ENCODE data around the gene TP53BP2. TPM values are rescaled to one million over a fixed set of nuclear protein-coding genes. Genes with fewer than 3 reads are reported as not detected.
"Not testable (repeated sequence)": the region's sequence is repeated elsewhere in the genome, so short reads cannot be mapped to it uniquely, and the experiment has no call there.

TP53BP2 gene
- total RNA-seq, 2 donors from 2014 or later: 122 to 174 TPM

DNA sequence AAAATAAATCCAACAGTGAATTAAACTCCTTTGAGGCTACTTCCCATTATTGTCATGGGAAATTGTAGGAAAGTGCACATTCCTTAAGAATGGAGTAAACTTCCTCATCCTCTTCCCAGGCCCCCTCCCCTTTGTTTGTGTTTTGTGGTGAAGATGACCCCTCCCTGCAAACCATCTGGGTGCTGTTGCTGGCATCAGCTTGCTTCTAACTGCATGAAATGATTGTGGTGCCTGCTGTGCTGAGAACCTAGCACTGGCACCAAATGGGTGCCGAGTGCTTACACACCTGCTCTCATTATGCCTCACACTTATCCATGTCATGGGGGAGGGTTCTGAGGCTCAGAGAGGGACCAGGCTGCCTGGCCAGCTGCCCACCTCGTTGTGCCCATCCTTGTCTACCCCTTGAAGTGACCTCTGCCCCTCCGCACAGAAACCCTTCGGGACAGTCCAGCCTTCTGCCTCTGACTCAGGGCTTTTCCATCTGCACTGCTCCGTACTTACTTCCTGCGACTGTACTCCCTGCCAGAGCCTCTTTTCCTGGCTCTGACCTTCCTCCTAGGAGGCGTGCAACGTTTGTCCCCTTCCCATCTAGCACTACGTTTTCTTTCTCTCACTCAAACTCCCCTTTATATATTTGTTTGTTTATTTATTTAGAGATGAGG is 102.8 kb downstream of the TP53BP2 start:
- no peaks in the 10 kb centered on the region for H3K9me3 Mint-ChIP-seq
- ATAC-seq (no peak), DNase-seq (ENCODE audit: low spot score) (no peak)
- H3K36me3 Mint-ChIP-seq: no peaks in the 10 kb centered on the region
- H3K27ac Mint-ChIP-seq: peak overlapping the region in 1 of 2 donors; percentile 68
- H3K4me1 Mint-ChIP-seq (ENCODE audit: low read depth in 2 of 2): peaks cover 10 to 14% of the 10 kb centered on the region in 2 donors
- no peaks in the 10 kb centered on the region for H3K27me3 Mint-ChIP-seq
- H3K4me3 Mint-ChIP-seq: no peak overlapping the region

DNA sequence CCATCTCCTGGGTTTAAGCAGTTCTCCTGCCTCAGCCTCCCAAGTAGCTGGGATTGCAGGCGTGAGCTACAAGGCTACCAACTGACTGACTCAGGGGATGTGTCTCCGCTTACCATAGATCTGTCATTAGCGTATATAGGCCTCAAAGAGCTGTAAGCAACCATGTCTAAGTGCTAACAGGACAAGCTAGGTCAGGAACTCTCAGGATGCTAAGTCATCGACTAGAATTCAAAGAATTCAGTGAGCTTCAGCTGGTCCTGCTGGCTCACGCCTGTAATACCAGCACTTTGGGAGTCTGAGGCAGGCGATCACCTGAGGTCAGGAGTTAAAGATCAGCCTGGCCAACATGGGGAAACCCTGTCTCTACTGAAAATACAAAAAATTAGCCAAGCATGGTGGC is 103.9 kb downstream of the TP53BP2 start:
- ATAC-seq (no peak), DNase-seq (ENCODE audit: low spot score) (no peak)
- no peaks in the 10 kb centered on the region for H3K9me3 Mint-ChIP-seq
- H3K4me3 Mint-ChIP-seq: no peak overlapping the region
- peaks cover 0 to 13% of the 10 kb centered on the region in 2 donors for H3K4me1 Mint-ChIP-seq (ENCODE audit: low read depth in 2 of 2)
- H3K36me3 Mint-ChIP-seq: no peaks in the 10 kb centered on the region
- no peaks in the 10 kb centered on the region for H3K27me3 Mint-ChIP-seq
- H3K27ac Mint-ChIP-seq: peak overlapping the region in 1 of 2 donors; percentile 78

- DNase-seq (ENCODE audit: low spot score); H3K27me3 Mint-ChIP-seq; ATAC-seq; H3K36me3 Mint-ChIP-seq; H3K9me3 Mint-ChIP-seq; H3K4me3 Mint-ChIP-seq: not testable (repeated sequence)
- Mint-ChIP-seq H3K27ac (peak overlapping the region in 1 of 2 donors; percentile 14), H3K4me1 (ENCODE audit: low read depth in 2 of 2) (peaks cover 5 to 20% of the 10 kb centered on the region in 2 donors)
Observed at GRCh38 chr1:223740038-223740736, 105.6 kb downstream of the TP53BP2 start.

DNA sequence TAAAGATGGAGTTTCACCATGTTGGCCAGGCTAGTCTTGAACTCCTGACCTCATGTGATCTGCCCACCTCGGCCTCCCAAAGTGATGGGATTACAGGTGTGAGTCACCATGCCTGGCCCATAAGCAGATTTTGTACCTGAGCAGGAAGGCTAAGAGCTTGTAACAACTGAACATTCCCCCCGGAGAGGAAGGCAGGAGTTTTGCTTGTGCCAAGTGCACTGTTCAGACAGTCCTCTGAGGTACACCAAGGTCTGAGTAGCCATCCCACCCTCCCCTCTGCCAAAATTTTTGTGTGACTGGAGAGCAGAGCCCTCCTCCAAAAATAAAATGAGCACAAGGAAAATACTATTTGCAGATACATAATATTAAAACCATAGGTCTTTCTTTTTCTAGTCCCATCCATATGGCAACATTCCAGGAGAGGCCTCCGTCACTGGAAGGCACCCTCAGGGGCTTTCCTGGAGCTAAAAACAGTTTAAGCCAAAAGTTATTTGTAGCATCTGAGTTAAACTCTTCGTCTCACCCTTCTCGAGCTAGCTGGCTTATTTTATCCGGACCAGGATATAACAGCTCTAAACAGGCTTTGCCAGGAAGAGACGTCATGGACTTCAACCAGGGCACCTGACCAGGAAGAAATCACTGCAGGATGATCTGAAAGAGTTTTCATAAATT is 106.2 kb downstream of the TP53BP2 start:
- Mint-ChIP-seq H3K9me3 (no peaks in the 10 kb centered on the region), H3K4me3 (no peak overlapping the region), H3K4me1 (ENCODE audit: low read depth in 2 of 2) (peaks cover 5 to 21% of the 10 kb centered on the region in 2 donors), H3K27ac (peak overlapping the region in 1 of 2 donors; percentile 14), H3K36me3 (no peaks in the 10 kb centered on the region), H3K27me3 (no peaks in the 10 kb centered on the region)
- DNase-seq (ENCODE audit: low spot score) (no peak), ATAC-seq (no peak)

GRCh38 chr1:223738465-223739365 is 107.0 kb downstream of the TP53BP2 start:
- H3K27me3 Mint-ChIP-seq: no peaks in the 10 kb centered on the region
- peak overlapping the region in 1 of 2 donors; percentile 53 for H3K27ac Mint-ChIP-seq
- no peak for DNase-seq (ENCODE audit: low spot score)
- no peaks in the 10 kb centered on the region for H3K9me3 Mint-ChIP-seq
- no peak for ATAC-seq
- no peaks in the 10 kb centered on the region for H3K36me3 Mint-ChIP-seq
- peaks cover 5 to 24% of the 10 kb centered on the region in 2 donors for H3K4me1 Mint-ChIP-seq (ENCODE audit: low read depth in 2 of 2)
- no peak overlapping the region for H3K4me3 Mint-ChIP-seq

- H3K4me1 Mint-ChIP-seq (ENCODE audit: low read depth in 2 of 2): peaks cover 5 to 17% of the 10 kb centered on the region in 2 donors
- no peaks in the 10 kb centered on the region for H3K27me3 Mint-ChIP-seq
- H3K9me3 Mint-ChIP-seq: no peaks in the 10 kb centered on the region
- no peak overlapping the region for H3K27ac Mint-ChIP-seq
- no peaks in the 10 kb centered on the region for H3K36me3 Mint-ChIP-seq
- ATAC-seq: no peak
- H3K4me3 Mint-ChIP-seq: no peak overlapping the region
- no peak for DNase-seq (ENCODE audit: low spot score)
Observed at GRCh38 chr1:223737342-223737741, 108.4 kb downstream of the TP53BP2 start.

- H3K27me3 Mint-ChIP-seq; ATAC-seq; H3K9me3 Mint-ChIP-seq; DNase-seq (ENCODE audit: low spot score); H3K36me3 Mint-ChIP-seq; H3K4me3 Mint-ChIP-seq: not testable (repeated sequence)
- H3K27ac Mint-ChIP-seq: peak overlapping the region; percentile 26 to 68
- H3K4me1 Mint-ChIP-seq (ENCODE audit: low read depth in 2 of 2): peaks cover 5 to 21% of the 10 kb centered on the region in 2 donors
Observed at GRCh38 chr1:223736638-223737037, 109.1 kb downstream of the TP53BP2 start.

DNA sequence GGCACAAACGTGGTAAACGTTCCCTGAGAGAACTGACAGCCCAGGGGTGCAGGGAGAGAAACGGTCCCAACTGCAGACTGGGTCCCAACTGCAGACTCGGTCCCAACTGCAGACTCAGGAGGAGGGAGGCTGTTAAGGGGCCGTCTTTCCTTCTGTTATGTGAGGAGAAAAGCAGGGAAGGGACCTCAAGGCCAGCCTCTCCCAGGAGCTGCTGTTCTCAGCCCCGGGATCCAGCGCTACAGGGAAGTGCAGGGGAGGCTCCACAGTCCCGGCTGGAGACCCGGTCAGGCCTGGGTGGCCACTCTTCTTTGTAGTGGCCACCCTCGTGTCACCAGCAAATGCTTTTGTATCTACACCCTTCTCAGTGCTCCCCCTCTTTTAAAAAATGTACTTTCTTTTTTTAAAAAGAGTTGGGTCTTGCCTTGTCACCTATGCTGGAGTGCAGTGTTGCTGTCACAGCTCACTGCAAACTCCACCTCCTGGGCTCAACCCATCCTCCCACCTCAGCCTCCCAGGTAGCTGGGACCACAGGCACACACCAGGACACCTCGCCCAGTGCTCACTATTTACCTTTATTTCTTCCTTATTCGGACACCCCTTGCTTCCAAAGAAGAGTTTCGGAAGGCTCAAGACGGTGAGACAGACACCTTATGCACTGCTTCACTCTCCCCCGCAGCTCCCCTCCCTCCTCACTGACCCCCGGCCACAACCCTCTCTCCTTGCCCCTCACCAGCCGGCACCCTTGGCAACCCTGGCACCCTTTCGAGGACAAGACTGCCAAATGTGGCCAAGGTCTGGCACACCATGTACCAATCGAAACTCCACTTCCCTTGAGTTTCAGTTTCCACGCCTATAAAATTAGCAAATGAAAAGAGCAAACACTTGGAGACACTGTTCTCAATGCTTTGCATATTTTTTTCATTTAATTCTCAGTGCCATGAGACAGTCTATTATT is 111.6 kb downstream of the TP53BP2 start:
- H3K4me1 Mint-ChIP-seq (ENCODE audit: low read depth in 2 of 2): peaks cover 19 to 37% of the 10 kb centered on the region in 2 donors
- no peaks in the 10 kb centered on the region for H3K36me3 Mint-ChIP-seq
- no peaks in the 10 kb centered on the region for H3K27me3 Mint-ChIP-seq
- no peak for DNase-seq (ENCODE audit: low spot score)
- no peaks in the 10 kb centered on the region for H3K9me3 Mint-ChIP-seq
- peak overlapping the region in 1 of 2 donors; percentile 57 for H3K27ac Mint-ChIP-seq
- ATAC-seq: no peak
- H3K4me3 Mint-ChIP-seq: no peak overlapping the region

DNA sequence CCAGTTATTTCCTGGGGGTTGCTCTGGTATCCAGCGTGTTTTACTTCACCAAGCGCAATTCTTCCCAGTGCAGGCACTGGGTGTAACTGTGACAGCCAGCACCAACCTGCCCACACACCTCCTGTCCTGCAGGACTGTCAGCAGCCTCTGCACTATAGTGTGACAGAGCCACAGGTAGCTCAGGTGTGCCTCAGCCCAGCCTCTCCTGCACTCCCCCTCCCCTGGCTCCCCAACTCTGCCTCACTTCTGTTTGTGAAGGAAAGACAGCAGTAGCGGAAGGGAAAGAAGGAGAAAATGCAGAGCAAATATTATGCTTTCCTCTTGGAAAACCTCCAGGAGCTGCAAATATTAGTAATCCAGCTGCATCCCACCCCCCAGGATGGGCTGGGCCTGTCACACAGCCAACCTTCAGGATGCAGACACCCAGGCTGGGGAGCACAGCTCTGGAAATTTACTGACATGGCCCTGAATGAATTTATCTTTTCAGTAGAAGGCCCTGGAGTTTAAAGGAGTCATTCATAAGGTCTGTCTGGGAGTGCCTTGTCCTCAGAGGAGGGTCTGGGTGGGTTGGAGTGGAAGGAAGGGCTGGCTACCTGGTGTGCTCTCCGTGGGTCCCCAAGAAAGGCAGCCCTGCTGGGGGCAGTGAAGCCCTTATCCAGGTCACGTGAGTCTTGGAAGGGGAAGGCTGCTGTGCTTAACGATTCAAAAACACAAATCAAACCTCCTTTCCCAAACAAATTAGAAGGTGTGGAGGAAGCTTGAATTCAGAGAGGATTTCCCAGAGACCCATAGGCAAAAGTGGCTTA is 112.6 kb downstream of the TP53BP2 start:
- Mint-ChIP-seq H3K27ac (peak overlapping the region in 1 of 2 donors; percentile 35), H3K4me1 (ENCODE audit: low read depth in 2 of 2) (peaks cover 27 to 43% of the 10 kb centered on the region in 2 donors), H3K36me3 (no peaks in the 10 kb centered on the region), H3K27me3 (no peaks in the 10 kb centered on the region), H3K4me3 (no peak overlapping the region), H3K9me3 (no peaks in the 10 kb centered on the region)
- ATAC-seq (no peak), DNase-seq (ENCODE audit: low spot score) (no peak)

DNA sequence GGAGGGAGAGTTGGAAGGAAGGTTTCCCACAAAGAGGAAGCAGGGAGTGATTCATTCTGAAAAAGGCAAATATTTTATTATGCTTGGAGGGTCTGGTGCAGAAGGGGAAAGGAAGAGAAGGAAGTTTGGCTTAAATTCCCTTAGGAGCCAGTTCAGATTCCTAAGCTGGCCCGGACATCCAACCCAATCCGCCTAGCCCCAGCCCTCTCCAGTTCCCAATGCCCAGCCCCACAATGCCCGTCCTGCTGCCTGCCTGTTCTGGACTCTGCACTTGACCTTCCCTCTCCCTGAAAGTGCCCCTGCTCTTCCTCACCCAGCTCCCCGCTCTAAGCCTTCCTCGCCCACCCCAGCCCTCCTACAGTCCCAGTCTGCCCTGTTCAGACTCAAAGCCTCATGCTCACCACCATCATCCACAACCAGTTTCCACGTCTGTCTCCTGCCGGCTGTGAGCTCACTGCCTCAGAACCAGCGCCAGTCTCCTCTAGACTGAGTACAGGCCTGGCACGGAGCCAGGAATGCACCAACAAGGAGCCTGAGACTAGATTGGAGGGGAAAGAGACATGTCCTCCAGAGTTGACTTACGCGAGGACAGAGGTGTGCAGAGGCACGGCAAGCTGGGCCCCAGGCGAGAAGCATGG is 114.5 kb downstream of the TP53BP2 start:
- ATAC-seq (no peak), DNase-seq (ENCODE audit: low spot score) (no peak)
- H3K4me1 Mint-ChIP-seq (ENCODE audit: low read depth in 2 of 2): peaks cover 42 to 56% of the 10 kb centered on the region in 2 donors
- H3K27ac Mint-ChIP-seq: peak overlapping the region; percentile 63 to 75
- H3K27me3 Mint-ChIP-seq: no peaks in the 10 kb centered on the region
- H3K36me3 Mint-ChIP-seq: no peaks in the 10 kb centered on the region
- H3K4me3 Mint-ChIP-seq: no peak overlapping the region
- H3K9me3 Mint-ChIP-seq: no peaks in the 10 kb centered on the region

- peaks cover 47 to 58% of the 10 kb centered on the region in 2 donors for H3K4me1 Mint-ChIP-seq (ENCODE audit: low read depth in 2 of 2)
- no peaks in the 10 kb centered on the region for H3K36me3 Mint-ChIP-seq
- no peak overlapping the region for H3K4me3 Mint-ChIP-seq
- no peaks in the 10 kb centered on the region for H3K27me3 Mint-ChIP-seq
- peak overlapping the region; percentile 63 to 75 for H3K27ac Mint-ChIP-seq
- no peak for ATAC-seq
- no peak for DNase-seq (ENCODE audit: low spot score)
- no peaks in the 10 kb centered on the region for H3K9me3 Mint-ChIP-seq
Observed at GRCh38 chr1:223730479-223731132, 115.1 kb downstream of the TP53BP2 start.

Measured in natural killer cell treated with Interleukin-12 subunit alpha and Interleukin-12 subunit beta and Interleukin-15 and Interleukin-18, amount 100 ng/mL, for 72 hours (primary cell).